ENCODE results near the gene ZSCAN4. TPM values are rescaled to one million over a fixed set of nuclear protein-coding genes. Genes with fewer than 3 reads are reported as not detected.

ZSCAN4 gene
- total RNA-seq, 4 donors from 2014 or later = 0.22 to 1.1 (median 0.47) TPM

- TF ChIP-seq CTCF (IDR thresholded peaks at IDR 0.05) = no peak
- TF ChIP-seq POLR2A (IDR thresholded peaks at IDR 0.05) = no peak
- no peak overlapping the region for H3K4me3 ChIP-seq (replicated peaks in 1 of 3)
- 71% methylated on average over 4 of the region's 4 CpGs for WGBS, 2 donors
- no peaks in the 10 kb centered on the region for H3K4me1 ChIP-seq
- no peaks in the 10 kb centered on the region for H3K9me3 ChIP-seq
- no peak for DNase-seq
- intact Hi-C loops (cut with DNase I) = no loop called here
- no peak overlapping the region for H3K27ac ChIP-seq
- H3K27me3 ChIP-seq = no peaks in the 10 kb centered on the region
- H3K36me3 ChIP-seq = no peaks in the 10 kb centered on the region
Observed at GRCh38 chr19:57672466-57672865, 3.7 kb downstream of the ZSCAN4 start.

DNA sequence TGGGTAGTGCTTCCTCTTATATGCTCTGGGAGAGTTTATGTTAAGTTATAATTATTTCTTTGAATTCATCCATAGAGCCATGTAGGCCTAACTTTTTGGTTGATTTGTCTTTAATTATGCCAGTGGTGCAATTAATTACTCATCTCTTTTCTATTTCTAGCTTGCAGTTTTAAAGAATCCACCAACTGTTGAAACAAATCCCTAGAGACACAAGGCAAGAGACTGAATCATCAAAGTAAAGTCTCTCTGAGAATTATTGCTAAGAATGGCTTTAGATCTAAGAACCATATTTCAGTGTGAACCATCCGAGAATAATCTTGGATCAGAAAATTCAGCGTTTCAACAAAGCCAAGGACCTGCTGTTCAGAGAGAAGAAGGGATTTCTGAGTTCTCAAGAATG lies 7.1 kb downstream of the ZSCAN4 start:
- Histone ChIP-seq H3K27me3 (no peaks in the 10 kb centered on the region), H3K9me3 (no peaks in the 10 kb centered on the region), H3K4me3 (replicated peaks in 1 of 3) (no peak overlapping the region), H3K4me1 (no peaks in the 10 kb centered on the region), H3K27ac (no peak overlapping the region), H3K36me3 (no peaks in the 10 kb centered on the region)
- WGBS, 2 donors = 61 to 81% methylated on average over 2 of the region's 2 CpGs
- intact Hi-C loops (cut with DNase I) = no loop called here
- no peak for TF ChIP-seq CTCF (IDR thresholded peaks at IDR 0.05)
- TF ChIP-seq POLR2A (IDR thresholded peaks at IDR 0.05) = no peak
- no peak for DNase-seq

- WGBS, 2 donors = 0 to 1% methylated on average over 9 to 19 of the region's 19 CpGs
- H3K27ac ChIP-seq = no peak overlapping the region
- TF ChIP-seq POLR2A (IDR thresholded peaks at IDR 0.05) = no peak
- no peak for TF ChIP-seq CTCF (IDR thresholded peaks at IDR 0.05)
- H3K4me1 ChIP-seq = peaks cover 14 to 15% of the 10 kb centered on the region in 2 donors
- intact Hi-C loops (cut with DNase I) = no loop called here
- no peaks in the 10 kb centered on the region for H3K27me3 ChIP-seq
- H3K36me3 ChIP-seq = peaks cover 13 to 14% of the 10 kb centered on the region in 2 donors
- H3K9me3 ChIP-seq = no peaks in the 10 kb centered on the region
- DNase-seq = no peak
- H3K4me3 ChIP-seq (replicated peaks in 1 of 3) = peak overlapping the region; percentile 87 to 100 (median 96)
Observed at GRCh38 chr19:57682226-57682766, 13.6 kb downstream of the ZSCAN4 start.

DNA sequence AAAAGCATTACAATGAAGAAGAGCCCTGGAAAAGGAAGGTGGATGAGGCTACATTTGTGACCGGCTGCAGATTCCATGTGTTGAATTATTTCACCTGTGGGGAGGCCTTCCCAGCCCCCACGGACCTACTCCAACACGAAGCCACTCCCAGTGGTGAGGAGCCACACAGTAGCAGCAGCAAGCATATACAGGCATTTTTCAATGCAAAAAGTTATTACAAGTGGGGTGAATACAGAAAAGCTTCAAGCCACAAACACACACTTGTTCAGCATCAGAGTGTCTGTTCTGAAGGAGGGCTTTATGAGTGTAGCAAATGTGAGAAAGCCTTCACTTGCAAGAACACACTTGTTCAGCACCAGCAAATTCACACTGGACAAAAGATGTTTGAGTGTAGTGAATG lies 18.0 kb downstream of the ZSCAN4 start:
- Histone ChIP-seq H3K9me3 (no peaks in the 10 kb centered on the region), H3K36me3 (peaks cover 13 to 14% of the 10 kb centered on the region in 2 donors), H3K27me3 (no peaks in the 10 kb centered on the region), H3K4me1 (peaks cover 14 to 15% of the 10 kb centered on the region in 2 donors), H3K4me3 (replicated peaks in 1 of 3) (no peak overlapping the region), H3K27ac (no peak overlapping the region)
- no peak for DNase-seq
- intact Hi-C loops (cut with DNase I) = no loop called here
- TF ChIP-seq CTCF (IDR thresholded peaks at IDR 0.05) = no peak
- no peak for TF ChIP-seq POLR2A (IDR thresholded peaks at IDR 0.05)
- 96 to 100% methylated on average over 3 of the region's 3 CpGs for WGBS, 2 donors

DNA sequence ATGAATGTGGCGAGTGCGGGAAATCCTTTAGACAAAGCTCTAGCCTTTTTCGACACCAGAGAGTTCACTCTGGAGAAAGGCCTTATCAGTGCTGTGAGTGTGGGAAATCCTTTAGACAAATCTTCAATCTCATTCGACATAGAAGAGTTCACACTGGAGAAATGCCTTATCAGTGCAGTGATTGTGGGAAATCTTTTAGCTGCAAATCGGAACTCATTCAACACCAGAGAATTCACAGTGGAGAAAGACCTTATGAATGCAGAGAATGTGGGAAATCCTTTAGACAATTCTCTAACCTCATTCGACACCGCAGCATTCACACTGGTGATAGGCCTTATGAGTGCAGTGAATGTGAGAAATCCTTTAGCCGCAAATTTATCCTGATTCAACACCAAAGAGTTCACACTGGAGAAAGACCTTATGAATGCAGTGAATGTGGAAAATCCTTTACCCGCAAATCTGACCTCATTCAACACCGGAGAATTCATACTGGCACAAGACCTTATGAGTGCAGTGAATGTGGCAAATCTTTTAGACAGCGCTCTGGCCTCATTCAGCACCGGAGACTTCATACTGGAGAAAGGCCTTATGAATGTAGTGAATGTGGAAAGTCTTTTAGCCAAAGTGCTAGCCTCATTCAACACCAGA lies 18.8 kb downstream of the ZSCAN4 start:
- peaks cover 12 to 15% of the 10 kb centered on the region in 2 donors for H3K4me1 ChIP-seq
- no peak overlapping the region for H3K27ac ChIP-seq
- intact Hi-C loops (cut with DNase I) = no loop called here
- no peaks in the 10 kb centered on the region for H3K27me3 ChIP-seq
- peaks cover 13 to 14% of the 10 kb centered on the region in 2 donors for H3K36me3 ChIP-seq
- no peak for DNase-seq
- no peak overlapping the region for H3K4me3 ChIP-seq (replicated peaks in 1 of 3)
- 97 to 99% methylated on average over 12 of the region's 12 CpGs for WGBS, 2 donors
- no peak for TF ChIP-seq CTCF (IDR thresholded peaks at IDR 0.05)
- TF ChIP-seq POLR2A (IDR thresholded peaks at IDR 0.05) = no peak
- no peaks in the 10 kb centered on the region for H3K9me3 ChIP-seq
